ENCODE results near the gene KDM4B.

DNA sequence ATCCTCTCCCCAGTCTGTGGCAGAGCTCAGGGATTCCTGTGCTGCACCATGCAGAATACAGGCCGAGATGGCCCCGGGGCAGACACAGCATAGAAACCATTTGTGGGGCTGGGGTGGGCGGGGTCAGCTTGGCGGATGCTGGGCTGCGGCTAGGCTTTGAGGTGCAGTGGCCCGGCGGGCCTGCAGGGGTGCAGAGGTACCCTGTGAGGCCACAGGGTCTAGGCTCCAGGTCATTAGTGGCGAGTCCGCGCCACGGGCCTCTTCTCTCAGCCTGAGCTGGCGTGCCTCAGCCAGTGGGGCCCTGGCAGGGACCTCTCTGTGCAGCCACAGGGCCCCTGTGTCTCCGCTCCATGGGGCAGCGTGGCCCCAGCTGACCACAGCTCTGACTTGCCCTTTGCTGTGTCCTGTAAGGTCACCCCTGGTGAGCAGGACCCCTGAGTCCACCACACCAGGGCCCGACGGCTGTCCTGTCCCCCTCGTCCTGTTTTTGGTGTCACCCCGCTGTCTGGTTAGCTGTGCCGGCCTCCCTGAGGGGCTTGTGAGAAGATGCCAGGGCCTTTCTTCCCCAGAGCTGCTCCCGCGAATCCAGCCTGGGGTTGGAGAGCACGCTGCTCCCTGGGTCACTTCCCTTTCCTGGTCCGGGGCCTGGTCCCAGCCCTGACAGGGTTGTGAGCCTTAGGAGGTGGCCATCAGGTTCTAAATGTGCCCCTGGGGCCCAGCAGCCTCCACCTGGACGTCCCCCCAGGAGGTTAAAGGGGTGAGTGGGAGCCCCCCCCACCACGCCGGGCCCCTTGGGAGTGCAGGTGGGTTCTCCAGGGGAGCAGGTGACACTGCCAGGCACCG lies 12.1 kb downstream of the KDM4B start:
- TF ChIP-seq, protein P1, sequence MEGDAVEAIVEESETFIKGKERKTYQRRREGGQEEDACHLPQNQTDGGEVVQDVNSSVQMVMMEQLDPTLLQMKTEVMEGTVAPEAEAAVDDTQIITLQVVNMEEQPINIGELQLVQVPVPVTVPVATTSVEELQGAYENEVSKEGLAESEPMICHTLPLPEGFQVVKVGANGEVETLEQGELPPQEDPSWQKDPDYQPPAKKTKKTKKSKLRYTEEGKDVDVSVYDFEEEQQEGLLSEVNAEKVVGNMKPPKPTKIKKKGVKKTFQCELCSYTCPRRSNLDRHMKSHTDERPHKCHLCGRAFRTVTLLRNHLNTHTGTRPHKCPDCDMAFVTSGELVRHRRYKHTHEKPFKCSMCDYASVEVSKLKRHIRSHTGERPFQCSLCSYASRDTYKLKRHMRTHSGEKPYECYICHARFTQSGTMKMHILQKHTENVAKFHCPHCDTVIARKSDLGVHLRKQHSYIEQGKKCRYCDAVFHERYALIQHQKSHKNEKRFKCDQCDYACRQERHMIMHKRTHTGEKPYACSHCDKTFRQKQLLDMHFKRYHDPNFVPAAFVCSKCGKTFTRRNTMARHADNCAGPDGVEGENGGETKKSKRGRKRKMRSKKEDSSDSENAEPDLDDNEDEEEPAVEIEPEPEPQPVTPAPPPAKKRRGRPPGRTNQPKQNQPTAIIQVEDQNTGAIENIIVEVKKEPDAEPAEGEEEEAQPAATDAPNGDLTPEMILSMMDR (IDR thresholded peaks at IDR 0.05), result no peak
- TF ChIP-seq POLR2A (IDR thresholded peaks at IDR 0.05), result no peak
